Neural progenitor cell (in vitro differentiated cells): ENCODE results near the gene GLIS1. TPM values are rescaled to one million over a fixed set of nuclear protein-coding genes. Genes with fewer than 3 reads are reported as not detected.

Experiments
- DNase-seq: peaks from one replicate; pipeline ENCODE4 v3.0.0-alpha.2; 2016; ENCODE audit warnings: low spot score
- H2AFZ ChIP-seq: fragments of 200-600 bp; sonication (generic); replicated peaks from 2 replicates; pipeline ENCODE4 v1.6.1; 2016; ENCODE audit warnings: antibody characterized with exemption
- H3F3A ChIP-seq: fragments of 200-600 bp; sonication (generic); 2 replicates; pipeline ENCODE4 v1.6.1; 2016; ENCODE audit warnings: antibody characterized with exemption, low read depth
- H3K27ac ChIP-seq: fragments of 200-600 bp; sonication (generic); 2 replicates; pipeline ENCODE4 v1.5.1; 2016; ENCODE audit warnings: mild to moderate bottlenecking
- H3K27me3 ChIP-seq: fragments of 200-600 bp; sonication (generic); 2 replicates; pipeline ENCODE4 v1.6.1; 2016; ENCODE audit warnings: mild to moderate bottlenecking, moderate library complexity
- H3K36me3 ChIP-seq: fragments of 200-600 bp; sonication (generic); 2 replicates; pipeline ENCODE4 v1.5.1; 2016
- H3K4me1 ChIP-seq: fragments of 200-600 bp; sonication (generic); 2 replicates; pipeline ENCODE4 v1.6.1; 2016; ENCODE audit warnings: mixed run types
- H3K4me2 ChIP-seq: fragments of 200-600 bp; sonication (generic); 2 replicates; pipeline ENCODE4 v1.6.1; 2016
- H3K4me3 ChIP-seq: fragments of 200-600 bp; sonication (generic); 2 replicates; pipeline ENCODE4 v1.5.1; 2016
- H3K79me2 ChIP-seq: fragments of 200-600 bp; sonication (generic); 2 replicates; pipeline ENCODE4 v1.6.1; 2016; ENCODE audit warnings: low read depth
- H3K9ac ChIP-seq: fragments of 200-600 bp; sonication (generic); 2 replicates; pipeline ENCODE4 v1.6.1; 2016
- H3K9me3 ChIP-seq: fragments of 200-600 bp; sonication (generic); 2 replicates; pipeline ENCODE4 v1.5.1; 2016; ENCODE audit warnings: low read depth
- H4K20me1 ChIP-seq: fragments of 200-600 bp; sonication (generic); 2 replicates; pipeline ENCODE4 v1.6.1; 2016; ENCODE audit warnings: low read depth
- H3K27ac Mint-ChIP-seq: 3 replicates; pipeline ENCODE4 v1.8.0; 2021; ENCODE audit warnings: mixed read lengths
- H3K27me3 Mint-ChIP-seq: 2 replicates; pipeline ENCODE4 v1.8.0; 2022; ENCODE audit warnings: low read depth, mild to moderate bottlenecking, inconsistent platforms, moderate library complexity, mixed read lengths; ENCODE audit not compliant: insufficient read depth
- H3K36me3 Mint-ChIP-seq: 3 replicates; pipeline ENCODE4 v1.8.0; 2021; ENCODE audit warnings: mixed read lengths
- H3K4me1 Mint-ChIP-seq: 3 replicates; pipeline ENCODE4 v1.8.0; 2021; ENCODE audit warnings: mixed read lengths
- H3K4me3 Mint-ChIP-seq: 3 replicates; pipeline ENCODE4 v1.8.0; 2021; ENCODE audit warnings: mild to moderate bottlenecking, moderate library complexity, mixed read lengths
- H3K9me3 Mint-ChIP-seq: 3 replicates; pipeline ENCODE4 v1.8.0; 2020; ENCODE audit warnings: mixed read lengths
- CTCF ChIP-seq: fragments of 200-600 bp; sonication (generic); IDR thresholded peaks from 2 replicates; pipeline ENCODE4 v1.5.1; 2017; ENCODE audit warnings: antibody characterized with exemption, mild to moderate bottlenecking
- EZH2 ChIP-seq: fragments of 200-600 bp; sonication (generic); IDR thresholded peaks from 2 replicates; pipeline ENCODE4 v1.6.1; 2017; ENCODE audit warnings: antibody characterized with exemption, mild to moderate bottlenecking, moderate library complexity
- EZH2phosphoT487 ChIP-seq: fragments of 200-600 bp; sonication (generic); IDR thresholded peaks from 2 replicates; pipeline ENCODE4 v1.6.1; 2017; ENCODE audit warnings: antibody characterized with exemption
- total RNA-seq: library from RNA; depleted of rRNA; stranded (reverse); fragments of >200 nt; gene quantifications from 2 replicates; pipeline ENCODE4 v1.2.3, GENCODE V29; 2015; ENCODE audit warnings: low replicate concordance

Gene GLIS1
- total RNA-seq, 1 donor from 2014 or later: not detected

GRCh38 chr1:53781654-53782053, 42.7 kb upstream of the GLIS1 start:
- Mint-ChIP-seq H3K27me3 (no peaks in the 10 kb centered on the region), H3K9me3 (no peaks in the 10 kb centered on the region), H3K36me3 (peaks cover 20% of the 10 kb centered on the region), H3K4me3 (no peak overlapping the region), H3K4me1 (no peaks in the 10 kb centered on the region), H3K27ac (no peak overlapping the region)
- Histone ChIP-seq H3K36me3 (peaks cover 5% of the 10 kb centered on the region), H4K20me1 (no peaks in the 10 kb centered on the region), H3K27me3 (no peaks in the 10 kb centered on the region), H3K4me2 (no peak overlapping the region), H3F3A (no peaks in the 10 kb centered on the region), H3K9me3 (no peaks in the 10 kb centered on the region), H3K4me3 (no peak overlapping the region), H3K9ac (no peak overlapping the region), H3K4me1 (no peaks in the 10 kb centered on the region), H2AFZ (no peak overlapping the region), H3K79me2 (no peaks in the 10 kb centered on the region), H3K27ac (no peak overlapping the region)
- DNase-seq: no peak
- TF ChIP-seq EZH2phosphoT487 (no peak), EZH2 (no peak), CTCF (no peak)

- H3K4me3 ChIP-seq: no peak overlapping the region
- no peak overlapping the region for H3K9ac ChIP-seq
- H3F3A ChIP-seq: no peaks in the 10 kb centered on the region
- H3K36me3 ChIP-seq: peaks cover 5% of the 10 kb centered on the region
- no peak overlapping the region for H3K27ac ChIP-seq
- TF ChIP-seq CTCF (no peak), EZH2 (no peak), EZH2phosphoT487 (no peak)
- no peaks in the 10 kb centered on the region for H3K9me3 ChIP-seq
- H3K4me2 ChIP-seq: no peak overlapping the region
- no peaks in the 10 kb centered on the region for H3K4me1 ChIP-seq
- Mint-ChIP-seq H3K27ac (no peak overlapping the region), H3K4me3 (no peak overlapping the region), H3K9me3 (no peaks in the 10 kb centered on the region), H3K36me3 (peaks cover 18% of the 10 kb centered on the region), H3K4me1 (no peaks in the 10 kb centered on the region), H3K27me3 (no peaks in the 10 kb centered on the region)
- DNase-seq: no peak
- H3K79me2 ChIP-seq: no peaks in the 10 kb centered on the region
- H2AFZ ChIP-seq: no peak overlapping the region
- no peaks in the 10 kb centered on the region for H4K20me1 ChIP-seq
- no peaks in the 10 kb centered on the region for H3K27me3 ChIP-seq
These were observed 38.3 kb upstream of the GLIS1 start for GRCh38 chr1:53777272-53777671.

- Mint-ChIP-seq H3K9me3 (no peaks in the 10 kb centered on the region), H3K27me3 (no peaks in the 10 kb centered on the region), H3K4me3 (no peak overlapping the region), H3K4me1 (no peaks in the 10 kb centered on the region), H3K27ac (no peak overlapping the region), H3K36me3 (peaks cover 15% of the 10 kb centered on the region)
- no peak for DNase-seq
- no peaks in the 10 kb centered on the region for H3F3A ChIP-seq
- no peak overlapping the region for H3K27ac ChIP-seq
- peaks cover 6% of the 10 kb centered on the region for H3K36me3 ChIP-seq
- no peak overlapping the region for H2AFZ ChIP-seq
- H4K20me1 ChIP-seq: no peaks in the 10 kb centered on the region
- H3K4me3 ChIP-seq: no peak overlapping the region
- no peaks in the 10 kb centered on the region for H3K79me2 ChIP-seq
- H3K9ac ChIP-seq: no peak overlapping the region
- H3K27me3 ChIP-seq: no peaks in the 10 kb centered on the region
- no peaks in the 10 kb centered on the region for H3K4me1 ChIP-seq
- no peaks in the 10 kb centered on the region for H3K9me3 ChIP-seq
- H3K4me2 ChIP-seq: no peak overlapping the region
- TF ChIP-seq EZH2 (no peak), CTCF (no peak), EZH2phosphoT487 (no peak)
These were observed 32.7 kb upstream of the GLIS1 start for GRCh38 chr1:53771648-53772047.
